Measurements from ENCODE around the gene CLEC2B.

CLEC2B gene

GRCh38 chr12:9869307-9870161 lies at the start of gene CLEC2B:
CLEC2B (minus strand) TSS chr12:9869354.
- no peaks in the 10 kb centered on the region for H3K27me3 ChIP-seq (ENCODE audit: insufficient read depth, low read length)
- no peaks in the 10 kb centered on the region for H3K9me3 ChIP-seq (ENCODE audit: low read length)
- no peaks in the 10 kb centered on the region for H3F3A ChIP-seq (ENCODE audit: insufficient read depth, low read length)
- peak within 1 kb of the TSS; percentile 97 for H2AFZ ChIP-seq (ENCODE audit: low read length)
- H3K4me1 ChIP-seq (ENCODE audit: insufficient read depth, low read length, severe bottlenecking): peaks cover 32% of the 10 kb centered on the region
- H4K20me1 ChIP-seq (ENCODE audit: insufficient read depth, low read length): no peaks in the 10 kb centered on the region
- TF ChIP-seq CTCF (IDR thresholded peaks at IDR 0.05; ENCODE audit: low read length) (no peak), EZH2 (IDR thresholded peaks at IDR 0.05; ENCODE audit: borderline replicate concordance, low read length) (no peak)
- peak within 1 kb of the TSS; percentile 71 for H3K4me2 ChIP-seq (ENCODE audit: low read length)
- no peaks in the 10 kb centered on the region for H3K79me2 ChIP-seq (ENCODE audit: insufficient read depth, low read length)
- no peak within 1 kb of the TSS for H3K27ac ChIP-seq (ENCODE audit: low read depth, low read length, poor library complexity, severe bottlenecking)
- H3K4me3 ChIP-seq (ENCODE audit: low read depth, low read length, poor library complexity, severe bottlenecking): peak within 1 kb of the TSS; percentile 51
- no peaks in the 10 kb centered on the region for H3K36me3 ChIP-seq (ENCODE audit: insufficient read depth, low read length)
- peak within 1 kb of the TSS; percentile 41 for H3K9ac ChIP-seq (ENCODE audit: low read length)
- H3K9me2 ChIP-seq (ENCODE audit: low read depth, low read length): no peaks in the 10 kb centered on the region

GRCh38 chr12:9911708-9912107 lies 42.6 kb upstream of the CLEC2B start:
- H2AFZ ChIP-seq (ENCODE audit: low read length): no peak overlapping the region
- H4K20me1 ChIP-seq (ENCODE audit: insufficient read depth, low read length): no peaks in the 10 kb centered on the region
- no peaks in the 10 kb centered on the region for H3K79me2 ChIP-seq (ENCODE audit: insufficient read depth, low read length)
- H3K4me2 ChIP-seq (ENCODE audit: low read length): no peak overlapping the region
- no peaks in the 10 kb centered on the region for H3F3A ChIP-seq (ENCODE audit: insufficient read depth, low read length)
- H3K4me3 ChIP-seq (ENCODE audit: low read depth, low read length, poor library complexity, severe bottlenecking): no peak overlapping the region
- TF ChIP-seq EZH2 (IDR thresholded peaks at IDR 0.05; ENCODE audit: borderline replicate concordance, low read length): no peak
- TF ChIP-seq CTCF (IDR thresholded peaks at IDR 0.05; ENCODE audit: low read length): no peak
- no peaks in the 10 kb centered on the region for H3K27me3 ChIP-seq (ENCODE audit: insufficient read depth, low read length)
- H3K4me1 ChIP-seq (ENCODE audit: insufficient read depth, low read length, severe bottlenecking): no peaks in the 10 kb centered on the region
- no peak overlapping the region for H3K9ac ChIP-seq (ENCODE audit: low read length)
- H3K36me3 ChIP-seq (ENCODE audit: insufficient read depth, low read length): no peaks in the 10 kb centered on the region
- no peak overlapping the region for H3K27ac ChIP-seq (ENCODE audit: low read depth, low read length, poor library complexity, severe bottlenecking)
- H3K9me3 ChIP-seq (ENCODE audit: low read length): peaks cover 4% of the 10 kb centered on the region; the same call in 1 of the 2 replicates
- H3K9me2 ChIP-seq (ENCODE audit: low read depth, low read length): no peaks in the 10 kb centered on the region

- TF ChIP-seq CTCF (IDR thresholded peaks at IDR 0.05; ENCODE audit: low read length): no peak
- Histone ChIP-seq H3K9me3 (ENCODE audit: low read length) (peaks cover 4% of the 10 kb centered on the region; the same call in 1 of the 2 replicates), H3K4me1 (ENCODE audit: insufficient read depth, low read length, severe bottlenecking) (no peaks in the 10 kb centered on the region), H3K27me3 (ENCODE audit: insufficient read depth, low read length) (no peaks in the 10 kb centered on the region), H3K4me2 (ENCODE audit: low read length) (no peak overlapping the region), H3K9ac (ENCODE audit: low read length) (no peak overlapping the region), H3K4me3 (ENCODE audit: low read depth, low read length, poor library complexity, severe bottlenecking) (no peak overlapping the region), H4K20me1 (ENCODE audit: insufficient read depth, low read length) (no peaks in the 10 kb centered on the region), H2AFZ (ENCODE audit: low read length) (no peak overlapping the region), H3K36me3 (ENCODE audit: insufficient read depth, low read length) (no peaks in the 10 kb centered on the region), H3K9me2 (ENCODE audit: low read depth, low read length) (no peaks in the 10 kb centered on the region), H3K79me2 (ENCODE audit: insufficient read depth, low read length) (no peaks in the 10 kb centered on the region), H3K27ac (ENCODE audit: low read depth, low read length, poor library complexity, severe bottlenecking) (no peak overlapping the region), H3F3A (ENCODE audit: insufficient read depth, low read length) (no peaks in the 10 kb centered on the region)
These were observed 41.7 kb upstream of the CLEC2B start for GRCh38 chr12:9910716-9911421.

All from OCI-LY1 (cell line).